HG02588 (cell line): Measurements from ENCODE around the gene FBXL13.
"Not testable (repeated sequence)": the region's sequence is repeated elsewhere in the genome, so short reads cannot be mapped to it uniquely, and the experiment has no call there.

Source experiments
- ATAC-seq: cut with Tn5 transposase; IDR thresholded peaks from one replicate; pipeline ENCODE4 v1.9.1; 2021; ENCODE audit warnings: mild to moderate bottlenecking, moderate library complexity; ENCODE audit not compliant: unreplicated experiment

Gene FBXL13

GRCh38 chr7:102903576-102903975, 171.0 kb downstream of the FBXL13 start:
- ATAC-seq: not testable (repeated sequence)

- ATAC-seq: not testable (repeated sequence)
Observed at GRCh38 chr7:102902052-102902451, 172.5 kb downstream of the FBXL13 start.

- ATAC-seq: no peak
Observed at GRCh38 chr7:102898532-102898859, 176.1 kb downstream of the FBXL13 start.

DNA sequence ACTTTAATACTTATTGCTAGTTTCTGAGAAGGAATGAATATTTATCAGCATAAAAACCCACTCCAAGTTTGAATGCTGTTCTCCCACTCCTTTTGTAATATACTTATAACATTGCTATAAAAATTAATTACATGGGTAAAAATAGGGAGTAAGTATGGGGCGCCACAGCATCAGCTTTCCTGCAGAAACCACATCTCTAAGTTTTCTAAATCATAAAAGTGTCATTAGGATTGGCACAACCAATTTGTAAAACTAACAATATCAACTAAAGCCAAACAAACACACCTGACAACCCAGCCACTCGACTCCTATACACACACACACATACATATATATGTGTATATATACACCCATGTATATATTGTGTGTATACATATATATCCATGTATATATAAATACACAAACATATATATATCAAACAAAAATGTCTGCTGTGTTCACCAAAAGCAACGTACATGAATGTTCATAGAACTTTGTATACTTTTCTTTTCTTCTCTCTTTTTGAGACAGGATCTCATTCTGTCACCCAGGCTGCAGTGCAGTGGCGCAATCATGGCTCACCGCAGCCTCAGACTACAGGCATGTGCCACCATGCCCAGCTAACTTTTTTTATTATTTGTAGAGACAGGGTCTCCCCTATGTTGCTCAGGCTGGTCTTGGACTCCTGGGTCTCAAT, 176.6 kb downstream of the FBXL13 start:
- no peak for ATAC-seq

GRCh38 chr7:102897211-102897631, 177.4 kb downstream of the FBXL13 start:
- ATAC-seq: no peak

DNA sequence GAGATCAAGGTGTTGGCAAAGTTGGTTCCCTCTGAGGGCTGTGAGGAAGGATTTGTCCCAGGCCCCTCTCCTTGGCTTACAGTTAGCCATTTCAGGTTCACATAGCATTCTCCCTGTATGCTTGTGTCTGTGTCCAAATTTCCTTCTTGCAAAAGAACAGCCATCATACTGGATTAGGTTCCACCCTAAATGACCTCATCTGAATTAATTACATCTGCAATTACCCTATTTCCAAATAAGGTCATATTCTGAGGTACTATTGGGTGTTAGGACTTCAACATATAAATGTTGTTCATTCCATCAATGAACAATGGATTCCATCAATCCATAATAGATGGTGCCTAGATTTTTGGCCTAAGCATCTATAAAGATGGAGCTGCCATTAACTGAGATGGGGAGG, 178.0 kb downstream of the FBXL13 start:
- no peak for ATAC-seq

DNA sequence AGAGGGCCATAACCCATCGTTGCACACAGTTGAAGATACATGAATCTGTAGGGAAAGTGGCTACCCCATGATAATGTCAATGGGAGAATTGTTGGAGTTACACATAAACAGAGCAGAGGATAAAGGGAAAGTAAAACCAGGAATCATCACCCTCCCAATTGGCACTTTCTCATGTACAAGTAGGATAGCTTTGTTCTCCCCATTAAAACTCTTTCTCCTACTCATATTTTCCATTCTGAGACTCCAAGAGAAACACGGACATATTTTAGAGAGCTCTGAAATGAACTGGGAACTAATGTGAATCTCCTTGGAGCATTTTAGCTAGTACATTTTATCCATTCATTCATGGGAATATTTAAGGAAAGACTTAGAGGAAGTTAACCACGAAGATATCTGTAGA, 179.0 kb downstream of the FBXL13 start:
- ATAC-seq: no peak

DNA sequence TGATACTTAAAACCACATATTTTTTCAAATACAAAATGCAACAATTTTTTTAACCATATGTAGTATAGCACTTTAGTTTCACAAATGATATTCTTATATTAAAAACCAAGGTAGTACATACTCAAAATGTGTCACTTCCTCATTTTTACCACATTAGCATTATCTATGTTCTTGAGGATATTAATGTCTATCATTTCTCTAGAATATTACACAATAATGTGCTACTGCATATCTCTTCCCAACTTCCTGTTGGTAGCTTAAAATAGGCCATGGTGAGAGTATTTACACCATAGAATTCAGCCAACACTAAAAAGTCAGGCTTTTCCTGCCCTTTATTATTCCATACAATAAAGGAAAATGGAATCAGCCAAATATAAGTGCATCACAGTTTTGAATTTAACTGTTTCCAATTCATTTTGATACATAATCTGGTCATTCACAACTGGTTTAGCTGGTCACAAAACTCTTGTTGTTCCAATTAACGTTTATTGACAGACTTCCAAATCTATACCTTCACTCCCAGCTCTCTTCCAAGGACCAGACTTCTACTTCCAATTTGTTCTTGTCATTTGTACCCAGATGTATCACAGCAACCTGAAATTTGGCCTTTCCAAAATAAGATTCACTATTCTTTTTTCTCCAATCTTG, 181.8 kb downstream of the FBXL13 start:
- no peak for ATAC-seq

DNA sequence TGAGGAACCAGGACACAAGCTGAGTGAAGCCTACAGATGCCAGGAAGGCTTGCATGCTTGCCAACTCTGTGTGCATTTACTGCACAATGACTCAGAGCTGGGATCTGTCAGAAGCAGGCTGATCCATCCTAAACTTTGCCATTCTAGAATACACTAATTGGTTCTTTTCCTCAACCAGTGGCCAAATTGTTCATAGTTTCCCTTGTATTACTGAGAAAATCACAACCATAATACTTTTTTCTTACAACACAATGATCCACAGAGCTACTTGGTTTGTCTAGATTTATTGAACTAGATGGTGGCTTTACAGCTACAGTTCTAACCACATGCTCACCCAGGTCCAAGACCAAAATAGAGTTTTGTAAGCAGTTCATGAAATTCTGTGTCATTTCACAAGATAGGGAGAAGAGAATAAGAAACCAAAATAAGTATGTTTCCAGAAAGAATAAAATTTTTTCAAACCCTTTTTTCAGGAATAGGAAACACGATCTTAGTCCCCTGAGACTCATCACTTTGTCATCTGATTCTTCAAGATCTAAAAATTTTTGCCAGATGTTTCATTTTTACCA, 182.8 kb downstream of the FBXL13 start:
- ATAC-seq: no peak

- no peak for ATAC-seq
Observed at GRCh38 chr7:102890971-102891692, 183.5 kb downstream of the FBXL13 start.

DNA sequence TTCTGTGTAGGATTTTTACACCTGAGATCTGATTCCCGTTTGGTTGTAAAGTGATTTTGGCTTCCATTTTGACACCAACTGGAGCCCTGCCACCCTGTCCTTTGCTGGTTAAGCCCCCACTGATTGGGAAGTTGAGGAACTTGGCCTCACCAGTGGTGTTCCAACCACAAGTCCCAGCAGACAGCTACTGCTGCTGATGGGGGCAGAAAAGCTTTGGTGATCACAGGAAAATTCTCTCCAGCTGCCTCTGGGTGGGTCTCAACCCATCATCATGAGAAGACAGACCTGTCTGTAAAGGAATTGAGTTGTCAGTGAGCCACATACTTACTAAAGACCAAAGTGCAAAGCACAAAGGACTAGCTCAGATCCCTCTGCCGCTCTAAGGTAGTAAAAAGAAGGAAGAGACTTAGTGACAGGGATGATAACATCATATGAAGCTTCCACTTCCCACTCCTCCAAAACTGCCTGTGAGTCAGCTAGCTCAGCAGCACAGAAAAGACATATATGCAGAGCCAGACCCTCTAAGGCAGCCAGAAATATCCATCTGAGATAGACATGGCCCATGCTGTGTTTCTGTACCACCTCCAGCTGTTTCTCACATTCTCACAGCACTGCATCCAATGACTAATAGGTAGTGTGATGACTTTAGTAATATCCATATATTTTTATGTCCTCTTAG, 184.2 kb downstream of the FBXL13 start:
- no peak for ATAC-seq

DNA sequence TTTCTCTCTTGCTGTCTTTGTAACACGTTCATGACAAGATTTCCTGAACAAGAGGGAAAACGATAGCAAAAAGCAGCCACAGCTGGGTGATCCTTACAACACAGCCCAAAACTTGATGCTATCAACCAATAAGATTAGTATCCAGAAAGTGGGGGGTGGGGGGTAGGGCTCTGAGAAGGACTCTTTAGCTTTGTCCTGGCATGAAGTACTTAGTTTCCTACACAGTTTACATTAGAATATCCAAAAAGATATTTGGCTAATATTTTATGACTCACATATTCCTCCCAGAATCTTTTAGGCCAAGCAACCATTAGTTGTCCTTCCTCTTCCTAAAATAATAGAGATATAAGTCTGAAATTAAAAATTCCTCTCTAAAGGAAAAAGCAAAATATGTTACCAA, 184.7 kb downstream of the FBXL13 start:
- no peak for ATAC-seq

DNA sequence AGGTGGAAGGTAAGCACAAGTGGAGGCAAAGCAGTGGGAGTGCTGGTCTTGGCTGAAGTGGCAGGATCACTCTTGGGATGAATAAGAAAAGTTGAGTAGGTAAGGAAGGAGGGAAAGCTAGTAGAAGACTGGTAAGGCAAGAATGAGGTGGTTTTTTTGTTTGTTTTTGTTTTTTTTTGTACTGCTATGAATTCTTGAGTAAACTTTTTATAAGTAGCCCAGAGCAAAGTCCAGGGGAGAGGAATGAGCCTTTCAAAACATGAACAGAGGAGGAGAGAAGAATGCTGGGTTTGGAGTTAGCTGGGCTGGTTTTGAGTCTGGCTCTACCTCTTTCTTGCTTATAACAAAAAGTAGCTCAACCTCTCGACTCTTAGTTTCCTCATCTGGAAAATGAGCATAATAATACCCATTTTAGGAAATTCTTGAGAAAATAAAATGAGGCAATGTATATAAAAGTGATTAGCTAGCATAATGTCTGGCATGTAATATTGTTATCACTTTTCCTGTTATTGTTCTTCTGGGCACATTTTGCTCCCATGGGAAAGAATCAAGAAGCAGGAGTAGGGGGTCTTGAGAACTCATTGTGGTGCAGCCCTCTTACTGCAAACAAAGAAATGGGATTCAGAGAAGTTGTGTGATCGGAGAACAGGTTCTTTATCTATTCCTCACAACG, 185.9 kb downstream of the FBXL13 start:
- no peak for ATAC-seq

GRCh38 chr7:102883098-102883860, 191.3 kb downstream of the FBXL13 start:
- no peak for ATAC-seq

DNA sequence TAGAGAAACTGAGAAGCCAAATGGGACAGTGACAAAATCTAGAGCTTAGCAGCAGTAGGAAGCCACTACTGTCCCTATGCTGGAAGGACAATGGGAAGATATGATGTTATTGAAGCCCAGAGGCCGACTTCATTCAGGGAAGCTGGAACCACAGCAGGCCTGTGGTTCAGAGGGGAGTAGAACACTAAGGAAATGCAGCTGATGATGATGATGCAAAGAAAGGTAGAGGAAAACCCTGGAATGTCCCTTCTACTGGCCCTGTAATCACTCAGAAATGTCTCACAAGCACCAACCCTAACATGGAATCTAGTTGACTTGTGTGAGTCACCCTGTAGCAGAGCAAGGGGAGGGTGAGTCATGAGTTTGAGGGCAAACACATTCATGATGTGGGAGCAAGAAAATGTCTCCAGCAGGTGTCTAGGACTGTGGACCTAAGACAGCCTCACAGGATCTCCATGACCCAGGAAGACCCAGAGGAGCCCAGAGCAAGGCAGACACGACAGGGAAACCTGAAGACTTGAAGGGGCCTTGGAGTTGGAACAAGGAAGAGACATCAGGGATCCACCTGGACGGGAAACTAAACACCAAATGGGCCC, 198.8 kb downstream of the FBXL13 start:
- ATAC-seq: no peak

DNA sequence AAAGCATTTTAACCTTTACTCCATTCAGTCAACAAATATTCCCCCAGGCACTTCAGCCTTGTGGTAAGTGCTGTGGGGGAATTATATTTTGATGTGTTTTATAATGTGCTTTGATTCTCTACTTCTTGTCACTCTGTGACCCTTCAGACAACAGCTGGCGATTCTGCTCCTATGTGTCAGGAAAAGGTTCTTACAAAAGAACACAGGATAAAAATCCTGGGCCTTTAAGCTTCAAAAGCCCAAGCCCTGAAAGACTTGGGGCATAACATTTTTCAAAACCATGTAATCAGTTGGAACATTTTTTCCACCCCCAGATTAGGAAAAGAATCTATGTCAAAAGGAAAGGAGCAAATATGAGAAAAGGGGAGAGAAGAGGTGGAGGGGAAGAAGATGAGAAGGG, 199.6 kb downstream of the FBXL13 start:
- ATAC-seq: no peak

DNA sequence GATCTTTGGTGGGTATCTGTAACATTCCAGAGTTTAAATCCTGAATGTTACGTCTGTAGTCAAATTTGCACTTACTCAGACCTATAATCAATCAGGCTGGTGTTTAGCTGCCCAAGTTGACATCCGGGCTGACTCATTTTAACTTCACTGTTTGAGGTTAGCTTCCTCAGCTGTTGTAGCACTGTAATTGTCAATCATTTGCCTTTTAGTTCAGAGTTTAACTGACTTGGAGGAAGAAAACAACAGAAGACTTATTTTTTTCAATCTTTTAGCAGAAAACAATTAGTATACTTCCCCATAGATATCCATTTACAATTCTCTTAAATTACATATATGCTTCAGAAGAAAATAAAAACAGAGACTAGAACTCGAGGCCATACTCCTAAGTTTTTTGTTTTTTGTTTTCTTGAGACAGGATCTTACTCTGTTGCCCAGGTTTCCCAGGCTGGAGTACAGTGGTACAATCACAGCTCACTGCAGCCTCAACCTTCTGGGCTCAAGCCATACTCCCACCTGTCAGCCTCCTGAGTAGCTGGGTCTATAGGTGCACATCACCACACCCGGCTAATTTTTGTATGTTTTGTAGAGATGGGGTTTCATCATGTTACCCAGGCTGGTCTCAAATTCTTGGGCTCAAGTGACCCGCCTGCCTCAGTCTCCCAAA, 200.3 kb downstream of the FBXL13 start:
- peak; percentile 93 for ATAC-seq

GRCh38 chr7:102873470-102874165, 201.0 kb downstream of the FBXL13 start:
- ATAC-seq: peak; percentile 8
